GM12874 (cell line): ENCODE data around the gene PPP2R3C.

Experiments used
- CTCF ChIP-seq: IDR thresholded peaks from 2 replicates; pipeline ENCODE4 v1.5.1; 2011; ENCODE audit warnings: low read depth, mild to moderate bottlenecking, control low read depth, low read length, moderate library complexity; ENCODE audit not compliant: insufficient read depth

PPP2R3C gene

GRCh38 chr14:35122696-35123387 lies 1.1 kb upstream of the PPP2R3C start:
- no peak for TF ChIP-seq CTCF

GRCh38 chr14:35121026-35121886 lies 534 bp downstream of the PPP2R3C start:
- TF ChIP-seq CTCF: no peak

- TF ChIP-seq CTCF: no peak
Measured at GRCh38 chr14:35117112-35117511, 4.7 kb downstream of the PPP2R3C start.

GRCh38 chr14:35116242-35116641 lies 5.5 kb downstream of the PPP2R3C start:
- no peak for TF ChIP-seq CTCF

- no peak for TF ChIP-seq CTCF
Measured at GRCh38 chr14:35114036-35114435, 7.8 kb downstream of the PPP2R3C start.

GRCh38 chr14:35113308-35113950 lies 8.4 kb downstream of the PPP2R3C start:
- no peak for TF ChIP-seq CTCF

- TF ChIP-seq CTCF: no peak
Measured at GRCh38 chr14:35112641-35113040, 9.1 kb downstream of the PPP2R3C start.
